SK-N-SH (cell line): ENCODE measurements around the gene C3orf70. TPM values are rescaled to one million over a fixed set of nuclear protein-coding genes. Genes with fewer than 3 reads are reported as not detected.

Source experiments
- CTCF ChIA-PET: fragments of 300-600, 350-600 bp; formaldehyde crosslinking; extraction: SDS; loops from one replicate; lab custom pipeline; 2021; lab: Yijun Ruan, JAX
- POLR2A ChIA-PET: fragments of 350-600 bp; sonication (Branson Sonifier 250); formaldehyde crosslinking; extraction: SDS; loops from one replicate; lab custom pipeline; 2020; ENCODE audit warnings: antibody characterized with exemption, inconsistent platforms; lab: Yijun Ruan, JAX
- DNase-seq: peaks from one replicate; pipeline ENCODE4 v3.0.0; 2012
- H2AFZ ChIP-seq: fragments of 200-600 bp; sonication (generic); 2 replicates; pipeline ENCODE4 v1.8.1; 2016; ENCODE audit warnings: antibody characterized with exemption, mild to moderate bottlenecking, low read depth
- H3F3A ChIP-seq: fragments of 200-600 bp; sonication (generic); replicated peaks from 2 replicates; pipeline ENCODE3; 2016; ENCODE audit warnings: antibody characterized with exemption, mild to moderate bottlenecking; ENCODE audit not compliant: insufficient read depth
- H3K27ac ChIP-seq, 2 experiments: fragments of 200-500 bp in 1 of 2; fragments of 200-600 bp in 1 of 2; sonication (Bioruptor generic) in 1 of 2; sonication (generic), shearing (Covaris generic) in 1 of 2; 2 replicates each; pipeline versions ENCODE4 v1.5.1 to v1.6.1; 2014 to 2016; ENCODE audit warnings: low read depth in 2 of 2, inconsistent platforms in 1 of 2, low read length in 1 of 2, mild to moderate bottlenecking in 1 of 2, mixed read lengths in 1 of 2
- H3K27me3 ChIP-seq: fragments of 200-600 bp; sonication (generic), shearing (Covaris generic); 2 replicates; pipeline ENCODE4 v1.6.1; 2016; ENCODE audit warnings: mixed run types; ENCODE audit not compliant: insufficient read depth
- H3K36me3 ChIP-seq, 2 experiments: fragments of 200-500 bp in 1 of 2; fragments of 200-600 bp in 1 of 2; sonication (Bioruptor generic) in 1 of 2; sonication (generic) in 1 of 2; replicated peaks in 1 of 2; 2 replicates each; pipeline versions ENCODE3 to v1.5.1; 2014 to 2016; ENCODE audit warnings: low read length in 1 of 2, mild to moderate bottlenecking in 1 of 2; ENCODE audit not compliant: insufficient read depth in 2 of 2, control insufficient read depth in 1 of 2
- H3K4me1 ChIP-seq, 2 experiments: fragments of 200-500 bp in 1 of 2; fragments of 200-600 bp in 1 of 2; sonication (Bioruptor generic) in 1 of 2; sonication (generic), shearing (Covaris generic) in 1 of 2; 2 replicates each; pipeline versions ENCODE4 v1.5.1 to v1.6.1; 2014 to 2016; ENCODE audit warnings: low read depth in 1 of 2, low read length in 1 of 2, mixed run types in 1 of 2; ENCODE audit not compliant: insufficient read depth in 2 of 2, control insufficient read depth in 1 of 2
- H3K4me2 ChIP-seq: fragments of 200-600 bp; sonication (generic), shearing (Covaris generic); 2 replicates; pipeline ENCODE4 v1.6.1; 2017; ENCODE audit warnings: mixed run types
- H3K4me3 ChIP-seq, 2 experiments: fragments of 200-500 bp in 1 of 2; fragments of 200-600 bp in 1 of 2; sonication (Bioruptor generic) in 1 of 2; sonication (generic), shearing (Covaris generic) in 1 of 2; 2 replicates each; pipeline versions ENCODE4 v1.5.1 to v1.8.1; 2014 to 2016; ENCODE audit warnings: low read depth in 2 of 2, inconsistent platforms in 1 of 2, low read length in 1 of 2, mild to moderate bottlenecking in 1 of 2, mixed read lengths in 1 of 2, moderate library complexity in 1 of 2
- H3K79me2 ChIP-seq: fragments of 200-600 bp; sonication (generic); 2 replicates; pipeline ENCODE4 v1.8.1; 2017; ENCODE audit warnings: mild to moderate bottlenecking; ENCODE audit not compliant: insufficient read depth
- H3K9ac ChIP-seq: fragments of 200-600 bp; sonication (generic); 2 replicates; pipeline ENCODE4 v1.6.1; 2017; ENCODE audit warnings: mixed run types
- H3K9me2 ChIP-seq: fragments of 200-600 bp; sonication (generic); 2 replicates; pipeline ENCODE4 v1.6.1; 2017; ENCODE audit warnings: mixed run types
- H3K9me3 ChIP-seq: fragments of 200-600 bp; sonication (generic); 2 replicates; pipeline ENCODE4 v1.6.1; 2017; ENCODE audit warnings: mixed run types, mild to moderate bottlenecking, moderate library complexity
- H4K20me1 ChIP-seq: fragments of 200-600 bp; sonication (generic); 2 replicates; pipeline ENCODE4 v1.6.1; 2017; ENCODE audit warnings: mild to moderate bottlenecking, mixed run types; ENCODE audit not compliant: insufficient read depth
- EZH2phosphoT487 ChIP-seq: fragments of 200-600 bp; sonication (generic); IDR thresholded peaks from 2 replicates; pipeline ENCODE4 v1.6.1; 2017; ENCODE audit warnings: low read depth, mixed run types, mild to moderate bottlenecking, antibody characterized with exemption, moderate library complexity, borderline replicate concordance
- FOXM1 ChIP-seq: IDR thresholded peaks from 2 replicates; pipeline ENCODE4 v1.4.0; 2012; ENCODE audit warnings: low read depth, mild to moderate bottlenecking
- MEF2A ChIP-seq: IDR thresholded peaks from 2 replicates; pipeline ENCODE4 v1.4.0; 2012; ENCODE audit warnings: low read depth, borderline replicate concordance
- NRF1 ChIP-seq: IDR thresholded peaks from 2 replicates; pipeline ENCODE4 v1.6.1; 2012; ENCODE audit warnings: low read depth, mild to moderate bottlenecking, low read length
- POLR2AphosphoS5 ChIP-seq: IDR thresholded peaks from 2 replicates; pipeline ENCODE4 v1.6.1; 2012; ENCODE audit warnings: low read depth, low read length
- RCOR1 ChIP-seq: fragments of 150-350 bp; IDR thresholded peaks from 2 replicates; pipeline ENCODE4 v1.6.1; 2017; ENCODE audit warnings: antibody characterized with exemption, low read length
- RFX5 ChIP-seq: IDR thresholded peaks from 2 replicates; pipeline ENCODE4 v1.6.1; 2012; ENCODE audit warnings: mild to moderate bottlenecking, improper control_type of control experiment, low read length
- SIN3A ChIP-seq: IDR thresholded peaks from 2 replicates; pipeline ENCODE4 v1.6.1; 2012; ENCODE audit warnings: low read depth, mild to moderate bottlenecking, low read length, moderate library complexity, borderline replicate concordance
- SMC3 ChIP-seq: IDR thresholded peaks from 2 replicates; pipeline ENCODE4 v1.6.1; 2012; ENCODE audit warnings: low read depth, low read length, improper control_type of control experiment
- TEAD4 ChIP-seq: IDR thresholded peaks from 2 replicates; pipeline ENCODE4 v1.4.0; 2012; ENCODE audit warnings: mild to moderate bottlenecking, borderline replicate concordance; ENCODE audit not compliant: insufficient read depth
- USF1 ChIP-seq: IDR thresholded peaks from 2 replicates; pipeline ENCODE4 v1.4.0; 2012; ENCODE audit warnings: low read depth, borderline replicate concordance
- USF2 ChIP-seq: fragments of 150-350 bp; IDR thresholded peaks from 2 replicates; pipeline ENCODE4 v1.6.1; 2017; ENCODE audit warnings: antibody characterized with exemption, low read length, low read depth, borderline replicate concordance
- YY1 ChIP-seq: IDR thresholded peaks from 2 replicates; pipeline ENCODE4 v1.4.0; 2012; ENCODE audit warnings: low read depth, mild to moderate bottlenecking
- WGBS: methylation state at CpG from one replicate; pipeline ENCODE4 v1.1.6; 2017; ENCODE audit warnings: low lambda C conversion rate; 5-methylcytosine and 5-hydroxymethylcytosine counted together
- polyA plus RNA-seq, 3 experiments: library from polyadenylated mRNA; depleted of rRNA; stranded (reverse); fragments of >200 nt; gene quantifications; 2 replicates each; pipeline ENCODE4 v1.2.3, GENCODE V29; 2012

C3orf70 gene
- polyA plus RNA-seq, 1 of the 3 experiments (the other 2 are of a cell fraction): under 0.01 TPM

- Histone ChIP-seq H3K9ac (no peak overlapping the region), H3F3A (no peaks in the 10 kb centered on the region), H3K27me3 (no peaks in the 10 kb centered on the region), H3K4me2 (no peak overlapping the region), H3K9me2 (no peaks in the 10 kb centered on the region), H3K27ac (no peak overlapping the region), H3K9me3 (no peaks in the 10 kb centered on the region), H3K4me3 (no peak overlapping the region), H3K36me3 (peaks cover 0 to 5% of the 10 kb centered on the region in 2 experiments), H3K79me2 (no peaks in the 10 kb centered on the region), H2AFZ (no peak overlapping the region), H3K4me1 (no peaks in the 10 kb centered on the region), H4K20me1 (no peaks in the 10 kb centered on the region)
- DNase-seq: no peak
- ChIA-PET CTCF (interaction anchor here (1.0 to 1.1 kb wide), 2 partner anchors 18 to 111 kb away, joined by 3 read pairs; no protein-coding TSS in a partner anchor), POLR2A (no interaction called here)
- TF ChIP-seq MEF2A: no peak
- TF ChIP-seq RCOR1: no peak
- TF ChIP-seq USF1: no peak
- no peak for TF ChIP-seq NRF1
- no peak for TF ChIP-seq YY1
- TF ChIP-seq EZH2phosphoT487: no peak
- TF ChIP-seq SMC3: no peak
- TF ChIP-seq USF2: no peak
- 75% methylated on average over 2 of the region's 2 CpGs for WGBS
These were observed 44.2 kb upstream of the C3orf70 start for GRCh38 chr3:185197068-185197467.

GRCh38 chr3:185195652-185196051 is 42.8 kb upstream of the C3orf70 start:
- no peak for DNase-seq
- Histone ChIP-seq H3K9ac (no peak overlapping the region), H3K9me2 (no peaks in the 10 kb centered on the region), H3K4me3 (no peak overlapping the region), H3K9me3 (no peaks in the 10 kb centered on the region), H3K27ac (no peak overlapping the region), H3K79me2 (no peaks in the 10 kb centered on the region), H3F3A (no peaks in the 10 kb centered on the region), H3K4me2 (no peak overlapping the region), H2AFZ (no peak overlapping the region), H3K4me1 (no peaks in the 10 kb centered on the region), H4K20me1 (no peaks in the 10 kb centered on the region), H3K36me3 (peaks cover 0 to 5% of the 10 kb centered on the region in 2 experiments), H3K27me3 (no peaks in the 10 kb centered on the region)
- TF ChIP-seq RFX5 (no peak), POLR2AphosphoS5 (no peak), FOXM1 (no peak), MEF2A (no peak), SIN3A (no peak), TEAD4 (no peak), SMC3 (no peak)
- 97% methylated on average over 4 of the region's 4 CpGs for WGBS
- POLR2A ChIA-PET: no interaction called here
- CTCF ChIA-PET: no interaction called here
